Muscle of arm (tissue), 12 donors: Measurements from ENCODE around the gene PAX7. TPM values are rescaled to one million over a fixed set of nuclear protein-coding genes. Genes with fewer than 3 reads are reported as not detected.

ENCODE experiments used
- DNase-seq: peaks from one replicate; pipeline ENCODE4 v3.0.0-alpha.2; 2013
- polyA plus RNA-seq, 12 donors: library from polyadenylated mRNA; unstranded; fragments of 120-200 nt; gene quantifications; one replicate each; pipeline ENCODE4 v1.2.1, GENCODE V29; 2013; ENCODE audit not compliant: insufficient read length in 12 of 12

Gene PAX7
- polyA plus RNA-seq, 12 donors: 22.9 to 64.5 (median 50.3) TPM; not detected in 1

- DNase-seq: no peak
Measured at GRCh38 chr1:18794561-18794960, 163.9 kb downstream of the PAX7 start.

- DNase-seq: no peak
Measured at GRCh38 chr1:18795002-18795689, 164.5 kb downstream of the PAX7 start.

- no peak for DNase-seq
Measured at GRCh38 chr1:18796950-18797349, 166.3 kb downstream of the PAX7 start.

Other genes starting within 250 kb of the PAX7 start
- under 1 TPM in 1 of 12 donors, not detected in 11; 0.09 TPM for gene KLHDC7A, start 149.9 kb upstream of the PAX7 start, polyA plus RNA-seq
- gene TAS1R2, start 228.8 kb downstream of the PAX7 start, polyA plus RNA-seq: not detected